H1 (cell line): ENCODE measurements around the gene SCAP. TPM values are rescaled to one million over a fixed set of nuclear protein-coding genes. Genes with fewer than 3 reads are reported as not detected.

Experiments
- ASH2L ChIP-seq: fragments of 200-600, 300-600 bp; sonication (generic); IDR thresholded peaks from one replicate; pipeline ENCODE4 v1.7.1; 2017; ENCODE audit warnings: low read length
- CHD2 ChIP-seq: IDR thresholded peaks from 2 replicates; pipeline ENCODE4 v1.6.1; 2012; ENCODE audit warnings: low read length, improper control_type of control experiment
- CREB1 ChIP-seq: IDR thresholded peaks from 2 replicates; pipeline ENCODE4 v1.6.1; 2012; ENCODE audit warnings: inconsistent platforms
- EGR1 ChIP-seq: IDR thresholded peaks from 2 replicates; pipeline ENCODE4 v1.6.1; 2011; ENCODE audit warnings: low read depth, low read length, borderline replicate concordance
- HDAC2 ChIP-seq, 2 experiments: fragments of 300-600 bp in 1 of 2; sonication (generic) in 1 of 2; IDR thresholded peaks; 2 replicates each; pipeline ENCODE4 v1.6.1; 2011 to 2012; ENCODE audit warnings: low read depth in 2 of 2, low read length in 2 of 2, mild to moderate bottlenecking in 2 of 2, moderate library complexity in 2 of 2, borderline replicate concordance in 1 of 2, inconsistent platforms in 1 of 2
- KDM1A ChIP-seq: fragments of 200-600, 300-600 bp; sonication (generic); IDR thresholded peaks from 2 replicates; pipeline ENCODE4 v1.7.1; 2016; ENCODE audit warnings: mild to moderate bottlenecking, low read length, borderline replicate concordance
- POLR2A ChIP-seq, 2 experiments: IDR thresholded peaks; 1 replicate in 1 of 2; 2 replicates in 1 of 2; pipeline ENCODE4 v1.6.1; 2011; ENCODE audit warnings: low read depth in 2 of 2, low read length in 2 of 2, mild to moderate bottlenecking in 2 of 2; ENCODE audit errors: control extremely low read depth in 1 of 2
- POLR2AphosphoS5 ChIP-seq: IDR thresholded peaks from 2 replicates; pipeline ENCODE4 v1.6.1; 2011; ENCODE audit warnings: low read depth, low read length
- RXRA ChIP-seq: IDR thresholded peaks from 2 replicates; pipeline ENCODE4 v1.6.1; 2011; ENCODE audit warnings: low read depth, mild to moderate bottlenecking, low read length, moderate library complexity; ENCODE audit not compliant: insufficient read depth
- SIN3A ChIP-seq, 2 experiments: IDR thresholded peaks in 1 of 2; conservative IDR thresholded peaks in 1 of 2; 2 replicates each; pipeline ENCODE4 v1.6.1; 2011 to 2012; ENCODE audit warnings: low read length in 2 of 2, improper control_type of control experiment in 1 of 2, low read depth in 1 of 2, mild to moderate bottlenecking in 1 of 2
- SRF ChIP-seq: IDR thresholded peaks from 2 replicates; pipeline ENCODE4 v1.6.1; 2011; ENCODE audit warnings: mild to moderate bottlenecking, low read depth, low read length, moderate library complexity
- TAF1 ChIP-seq: IDR thresholded peaks from 2 replicates; pipeline ENCODE4 v1.6.1; 2011; ENCODE audit warnings: mild to moderate bottlenecking, low read depth, low read length
- TEAD4 ChIP-seq: IDR thresholded peaks from 2 replicates; pipeline ENCODE4 v1.6.1; 2012; ENCODE audit warnings: low read depth, low read length, inconsistent platforms, mixed read lengths
- YY1 ChIP-seq: IDR thresholded peaks from 2 replicates; pipeline ENCODE4 v1.6.1; 2011; ENCODE audit warnings: low read depth, mild to moderate bottlenecking, low read length
- polyA plus RNA-seq, 7 experiments: library from polyadenylated mRNA; depleted of rRNA in 3 of 7; stranded (reverse) in 5 of 7; unstranded in 2 of 7; fragments of >200 nt in 5 of 7; fragments of 200-250 nt in 2 of 7; gene quantifications; 1 replicate in 5 of 7; 2 replicates in 1 of 7; 4 replicates in 1 of 7; pipeline versions ENCODE4 v1.2.1 to v1.2.3, GENCODE V29; 2011 to 2013; ENCODE audit warnings: missing spikeins in 2 of 7, mixed read lengths in 2 of 7
- total RNA-seq: library from RNA; stranded (reverse); fragmentation: NEBNext Ultra II Directional; extraction: Animal tissue kit (Norgen Biotek cat#: 25700); gene quantifications from 2 replicates; pipeline ENCODE4 v1.2.1, GENCODE V29; 2021
- TF ChIP-seq, protein P1 (sequence below): IDR thresholded peaks from 2 replicates; pipeline ENCODE4 v1.6.1; 2011; ENCODE audit warnings: low read depth, mild to moderate bottlenecking, low read length; ENCODE audit not compliant: insufficient read depth

The SCAP gene
- total and polyA plus RNA-seq, 2 of the 8 experiments (the other 6 are each of a cell fraction or from before 2014, with no cell fraction given): 74.0 to 114 TPM

GRCh38 chr3:47420511-47421484 is 54.9 kb downstream of the SCAP start (continued):
- peak; percentile 17; the same call in 1 of the 2 replicates for TF ChIP-seq POLR2AphosphoS5
- 0 out of 2 replicates have a peak, but pooled peaks have one; percentile 12 for TF ChIP-seq SRF
- TF ChIP-seq KDM1A: peak; percentile 38; the same call in 1 of the 2 replicates
- 0 out of 2 replicates have a peak, but pooled peaks have one; percentile 44 for TF ChIP-seq CREB1
- TF ChIP-seq, protein P1, sequence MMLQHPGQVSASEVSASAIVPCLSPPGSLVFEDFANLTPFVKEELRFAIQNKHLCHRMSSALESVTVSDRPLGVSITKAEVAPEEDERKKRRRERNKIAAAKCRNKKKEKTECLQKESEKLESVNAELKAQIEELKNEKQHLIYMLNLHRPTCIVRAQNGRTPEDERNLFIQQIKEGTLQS: no peak
- TF ChIP-seq TAF1: 0 out of 2 replicates have a peak, but pooled peaks have one; percentile 52
- TF ChIP-seq YY1: 0 out of 2 replicates have a peak, but pooled peaks have one; percentile 48
- peak; percentile 99 for TF ChIP-seq TEAD4
- TF ChIP-seq HDAC2 (IDR thresholded peaks at IDR 0.05; ENCODE audit: borderline replicate concordance in 1 of 2, low read depth in 2 of 2, low read length in 2 of 2): no peak
- no peak for TF ChIP-seq CHD2
- TF ChIP-seq RXRA: no peak
- TF ChIP-seq SIN3A (conservative IDR thresholded peaks at IDR 0.05 in 1 of 2, IDR thresholded peaks at IDR 0.05 in 1 of 2; ENCODE audit: low read depth in 1 of 2, low read length in 2 of 2): peak in 1 of 2 experiments; percentile 54; a peak in 1 of 4 replicates
- TF ChIP-seq ASH2L: no peak
- no peak for TF ChIP-seq EGR1
- TF ChIP-seq POLR2A (IDR thresholded peaks at IDR 0.05; ENCODE audit: control extremely low read depth in 1 of 2, low read depth in 2 of 2, low read length in 2 of 2): peak in 1 of 2 experiments; percentile 39; a peak in 1 of 3 replicates
- TF ChIP-seq, all 59 proteins: peak for 12
